ENCODE results near the gene ADAMTS17.

ADAMTS17 gene

DNA sequence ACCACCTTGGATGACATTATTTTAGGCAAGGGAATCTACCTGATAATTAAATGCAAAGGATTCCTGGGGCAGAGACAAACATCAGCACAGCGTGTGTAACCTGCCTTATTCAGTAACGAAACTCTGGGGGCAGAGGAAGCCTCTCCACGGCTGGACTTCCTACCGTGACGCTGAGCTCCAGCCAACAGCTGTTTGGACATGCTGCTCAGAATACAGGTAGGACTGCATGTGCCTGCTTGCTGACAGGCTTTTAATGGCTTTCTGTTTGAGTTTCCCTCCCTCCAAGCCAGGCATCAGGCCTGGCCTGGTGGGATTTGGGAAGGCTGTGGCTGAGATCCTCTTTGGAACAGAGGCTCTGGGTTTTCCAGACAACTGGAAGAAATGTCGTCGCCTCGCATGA, 150.6 kb downstream of the ADAMTS17 start:
- Mint-ChIP-seq H3K4me1 (peaks cover 67% of the 10 kb centered on the region), H3K4me3 (no peak overlapping the region), H3K36me3 (ENCODE audit: low read depth) (no peaks in the 10 kb centered on the region), H3K9me3 (no peaks in the 10 kb centered on the region), H3K27me3 (ENCODE audit: low read depth, poor library complexity) (peaks cover 19% of the 10 kb centered on the region), H3K27ac (no peak overlapping the region)
- TF ChIP-seq CTCF (IDR thresholded peaks at IDR 0.05), result no peak
- DNase-seq, result no peak

- H3K36me3 Mint-ChIP-seq (ENCODE audit: low read depth), result no peaks in the 10 kb centered on the region
- peaks cover 22% of the 10 kb centered on the region for H3K27me3 Mint-ChIP-seq (ENCODE audit: low read depth, poor library complexity)
- no peaks in the 10 kb centered on the region for H3K9me3 Mint-ChIP-seq
- H3K27ac Mint-ChIP-seq, result no peak overlapping the region
- peaks cover 62% of the 10 kb centered on the region for H3K4me1 Mint-ChIP-seq
- TF ChIP-seq CTCF (IDR thresholded peaks at IDR 0.05), result no peak
- DNase-seq, result no peak
- H3K4me3 Mint-ChIP-seq, result no peak overlapping the region
These were observed 151.1 kb downstream of the ADAMTS17 start for GRCh38 chr15:100190675-100191074.

GRCh38 chr15:100189849-100190248, 151.9 kb downstream of the ADAMTS17 start:
- no peak for DNase-seq
- Mint-ChIP-seq H3K4me1 (peaks cover 54% of the 10 kb centered on the region), H3K9me3 (no peaks in the 10 kb centered on the region), H3K27ac (no peak overlapping the region), H3K4me3 (no peak overlapping the region), H3K27me3 (ENCODE audit: low read depth, poor library complexity) (peaks cover 22% of the 10 kb centered on the region), H3K36me3 (ENCODE audit: low read depth) (no peaks in the 10 kb centered on the region)
- no peak for TF ChIP-seq CTCF (IDR thresholded peaks at IDR 0.05)

GRCh38 chr15:100189319-100189718, 152.5 kb downstream of the ADAMTS17 start:
- peaks cover 21% of the 10 kb centered on the region for H3K27me3 Mint-ChIP-seq (ENCODE audit: low read depth, poor library complexity)
- peaks cover 49% of the 10 kb centered on the region for H3K4me1 Mint-ChIP-seq
- no peaks in the 10 kb centered on the region for H3K36me3 Mint-ChIP-seq (ENCODE audit: low read depth)
- H3K4me3 Mint-ChIP-seq, result no peak overlapping the region
- TF ChIP-seq CTCF (IDR thresholded peaks at IDR 0.05), result no peak
- DNase-seq, result no peak
- H3K9me3 Mint-ChIP-seq, result no peaks in the 10 kb centered on the region
- no peak overlapping the region for H3K27ac Mint-ChIP-seq

DNA sequence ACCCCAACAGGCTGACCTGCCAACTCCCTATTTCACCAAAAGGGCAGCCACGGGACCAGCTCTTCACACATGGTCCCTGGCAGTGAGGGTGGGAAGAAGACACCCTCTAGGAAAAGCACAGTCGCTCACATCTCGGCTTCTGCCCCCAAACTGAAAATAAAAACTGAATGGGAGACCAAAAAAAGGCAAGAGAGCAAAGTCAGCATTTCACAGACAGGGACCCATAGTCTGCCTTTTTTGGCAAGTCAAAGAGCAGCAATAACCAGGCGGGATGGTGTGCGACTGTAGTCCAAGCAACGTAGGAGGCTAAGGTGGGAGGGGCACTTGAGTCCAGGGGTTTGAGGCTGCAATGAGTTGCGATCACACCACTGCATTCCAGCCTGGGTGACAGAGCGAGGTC, 154.1 kb downstream of the ADAMTS17 start:
- Mint-ChIP-seq H3K9me3 (peaks cover 5% of the 10 kb centered on the region), H3K27ac (no peak overlapping the region)
- DNase-seq, result no peak

More for the DNA sequence above, 154.1 kb downstream of the ADAMTS17 start:
- H3K4me3 Mint-ChIP-seq, result no peak overlapping the region
- H3K36me3 Mint-ChIP-seq (ENCODE audit: low read depth), result no peaks in the 10 kb centered on the region
- H3K4me1 Mint-ChIP-seq, result peaks cover 39% of the 10 kb centered on the region
- H3K27me3 Mint-ChIP-seq (ENCODE audit: low read depth, poor library complexity), result peaks cover 19% of the 10 kb centered on the region
- no peak for TF ChIP-seq CTCF (IDR thresholded peaks at IDR 0.05)
